SU-DHL-6 (cell line): ENCODE results near the gene PRKACA.

Experiments used
- H2AFZ ChIP-seq: fragments of 200-600 bp; sonication (generic); 2 replicates; pipeline ENCODE4 v1.6.1; 2014; ENCODE audit warnings: low read depth, mild to moderate bottlenecking, moderate library complexity, mixed read lengths, antibody characterized with exemption, low read length; ENCODE audit not compliant: severe bottlenecking
- H3F3A ChIP-seq: fragments of 200-600 bp; shearing (Covaris generic); 2 replicates; pipeline ENCODE4 v1.6.0; 2016; ENCODE audit warnings: antibody characterized with exemption, mild to moderate bottlenecking; ENCODE audit not compliant: insufficient read depth
- H3K27ac ChIP-seq: fragments of 200-600 bp; sonication (generic); 2 replicates; pipeline ENCODE4 v1.5.1; 2016; ENCODE audit warnings: low read depth, mild to moderate bottlenecking, low read length, moderate library complexity, mixed read lengths
- H3K27me3 ChIP-seq: fragments of 200-600 bp; sonication (generic), shearing (Covaris generic); 2 replicates; pipeline ENCODE4 v1.6.0; 2014; ENCODE audit warnings: mild to moderate bottlenecking, low read length
- H3K36me3 ChIP-seq: fragments of 200-600 bp; sonication (generic); 2 replicates; pipeline ENCODE4 v1.6.1; 2014; ENCODE audit warnings: mild to moderate bottlenecking, low read length, mixed read lengths
- H3K4me2 ChIP-seq: fragments of 300-600, 200-600 bp; shearing (Covaris generic), sonication (generic); 2 replicates; pipeline ENCODE4 v1.6.0; 2014; ENCODE audit warnings: low read length, low read depth, mild to moderate bottlenecking; ENCODE audit not compliant: poor library complexity, severe bottlenecking
- H3K4me3 ChIP-seq: fragments of 200-600 bp; sonication (generic); 2 replicates; pipeline ENCODE4 v1.5.1; 2014; ENCODE audit warnings: antibody characterized with exemption, low read length, mild to moderate bottlenecking, mixed read lengths; ENCODE audit not compliant: insufficient read depth, poor library complexity, severe bottlenecking
- H3K79me2 ChIP-seq: fragments of 200-600 bp; sonication (generic); 2 replicates; pipeline ENCODE4 v1.6.1; 2014; ENCODE audit warnings: mild to moderate bottlenecking, low read length, moderate library complexity; ENCODE audit not compliant: insufficient read depth
- H3K9ac ChIP-seq: fragments of 200-600 bp; sonication (generic); 2 replicates; pipeline ENCODE4 v1.7.0; 2014; ENCODE audit warnings: mild to moderate bottlenecking, low read length
- H3K9me2 ChIP-seq: fragments of 200-600 bp; sonication (generic); replicated peaks from 2 replicates; pipeline ENCODE4 v1.6.1; 2014; ENCODE audit warnings: low read length; ENCODE audit not compliant: insufficient read depth
- H3K9me3 ChIP-seq: fragments of 200-600 bp; sonication (generic); 2 replicates; pipeline ENCODE4 v1.6.1; 2014; ENCODE audit warnings: low read length, mixed read lengths; ENCODE audit not compliant: insufficient read depth
- H4K20me1 ChIP-seq: fragments of 200-600 bp; sonication (generic); 2 replicates; pipeline ENCODE4 v1.6.1; 2014; ENCODE audit warnings: low read depth, mild to moderate bottlenecking, antibody characterized with exemption, low read length, moderate library complexity, mixed read lengths
- CTCF ChIP-seq: fragments of 200-600 bp; sonication (generic); IDR thresholded peaks from one replicate; pipeline ENCODE4 v1.5.1; 2017; ENCODE audit warnings: antibody characterized with exemption, mild to moderate bottlenecking, low read length, moderate library complexity; ENCODE audit not compliant: insufficient read depth, poor library complexity, severe bottlenecking
- EZH2phosphoT487 ChIP-seq: fragments of 200-600 bp; sonication (generic), shearing (Covaris generic); conservative IDR thresholded peaks from 2 replicates; pipeline ENCODE4 v1.6.1; 2018; ENCODE audit warnings: mild to moderate bottlenecking, antibody characterized with exemption, low read length, moderate library complexity, mixed read lengths

PRKACA gene

DNA sequence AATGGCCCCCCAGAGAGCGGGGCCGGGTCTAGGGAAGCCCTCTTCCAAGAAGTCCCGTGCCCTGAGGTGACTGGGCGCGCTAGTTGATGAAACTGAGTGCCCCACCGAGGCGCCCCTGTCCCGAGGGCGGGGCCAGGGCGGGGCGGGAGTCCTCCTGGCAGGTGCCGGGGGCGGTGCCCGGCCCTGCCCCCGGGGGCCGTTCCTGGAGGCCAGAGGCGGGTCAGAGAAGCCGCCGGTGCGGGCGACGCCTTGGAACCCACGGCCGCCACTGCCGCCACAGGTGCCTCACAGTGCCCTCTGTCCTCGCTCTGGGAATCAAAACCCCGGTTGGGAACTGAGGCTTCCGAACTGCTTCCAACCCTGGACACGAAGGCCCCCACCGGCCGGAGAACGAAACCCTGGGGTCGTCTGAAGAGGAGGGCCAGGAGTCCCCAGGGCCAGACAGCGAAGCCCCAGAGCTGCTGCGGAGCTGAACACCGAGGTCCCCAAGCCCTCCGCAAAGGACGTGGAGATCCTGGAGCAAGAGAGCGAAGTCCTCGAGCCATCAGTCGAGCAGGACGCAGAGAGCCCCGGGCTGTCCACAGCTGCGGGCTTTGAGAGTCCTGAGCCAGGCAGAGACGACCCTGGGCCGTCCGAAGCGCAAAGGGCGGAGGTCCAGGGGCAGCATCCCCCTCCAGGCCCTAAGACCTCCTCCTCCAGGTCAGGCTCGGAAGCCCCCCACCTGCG, 44.9 kb downstream of the PRKACA start, which contains the start of gene MISP3:
Gene MISP3, plus strand, starts transcription at position 252 of the 726 bp plus-strand sequence. CDS start 524 bp downstream, outside the sequence.
- Histone ChIP-seq H2AFZ (peak within 1 kb of the TSS; percentile 77), H3K9me3 (no peaks in the 10 kb centered on the region), H3K79me2 (no peaks in the 10 kb centered on the region), H3K27me3 (no peaks in the 10 kb centered on the region), H3K4me2 (peak within 1 kb of the TSS; percentile 99), H3K9ac (peak within 1 kb of the TSS; percentile 58), H3K27ac (peak within 1 kb of the TSS; percentile 43), H3K9me2 (no peaks in the 10 kb centered on the region), H4K20me1 (no peaks in the 10 kb centered on the region), H3K4me3 (peak within 1 kb of the TSS; percentile 62), H3F3A (no peaks in the 10 kb centered on the region), H3K36me3 (no peaks in the 10 kb centered on the region)
- TF ChIP-seq EZH2phosphoT487 (no peak), CTCF (no peak)

DNA sequence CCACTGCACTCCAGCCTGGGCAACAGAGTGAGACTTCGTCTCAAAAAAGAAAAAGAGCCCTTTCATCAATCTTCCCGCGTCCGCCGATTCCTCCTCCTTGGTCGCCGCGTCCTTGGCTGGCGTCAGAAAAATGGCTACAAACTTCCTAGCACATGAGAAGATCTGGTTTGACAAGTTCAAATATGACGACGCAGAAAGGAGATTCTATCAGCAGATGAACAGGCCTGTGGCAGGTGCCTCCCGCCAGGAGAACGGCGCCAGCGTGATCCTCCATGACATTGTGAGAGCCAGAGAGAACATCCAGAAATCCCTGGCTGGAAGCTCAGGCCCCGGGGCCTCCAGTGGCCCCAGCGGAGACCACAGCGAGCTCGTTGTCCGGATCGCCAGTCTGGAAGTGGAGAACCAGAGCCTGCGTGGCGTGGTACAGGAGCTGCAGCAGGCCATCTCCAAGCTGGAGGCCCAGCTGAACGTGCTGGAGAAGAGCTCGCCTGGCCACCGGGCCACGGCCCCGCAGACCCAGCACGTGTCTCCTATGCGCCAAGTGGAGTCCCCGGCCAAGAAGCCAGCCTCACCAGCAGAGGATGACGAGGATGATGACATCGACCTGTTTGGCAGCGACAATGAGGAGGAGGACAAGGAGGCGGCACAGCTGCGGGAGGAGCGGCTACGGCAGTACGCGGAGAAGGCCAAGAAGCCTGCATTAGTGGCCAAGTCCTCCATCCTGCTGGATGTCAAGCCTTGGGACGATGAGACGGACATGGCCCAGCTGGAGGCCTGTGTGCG, 47.1 kb downstream of the PRKACA start:
- no peak overlapping the region for H3K4me3 ChIP-seq
- TF ChIP-seq EZH2phosphoT487 (no peak), CTCF (no peak)
- H3K9ac ChIP-seq = no peak overlapping the region
- H3K27ac ChIP-seq = no peak overlapping the region
- H2AFZ ChIP-seq = no peak overlapping the region
- H3K36me3 ChIP-seq = no peaks in the 10 kb centered on the region
- H4K20me1 ChIP-seq = no peaks in the 10 kb centered on the region
- no peaks in the 10 kb centered on the region for H3K79me2 ChIP-seq
- H3K9me3 ChIP-seq = no peaks in the 10 kb centered on the region
- H3K4me2 ChIP-seq = no peak overlapping the region
- no peaks in the 10 kb centered on the region for H3K9me2 ChIP-seq
- no peaks in the 10 kb centered on the region for H3F3A ChIP-seq
- H3K27me3 ChIP-seq = no peaks in the 10 kb centered on the region

DNA sequence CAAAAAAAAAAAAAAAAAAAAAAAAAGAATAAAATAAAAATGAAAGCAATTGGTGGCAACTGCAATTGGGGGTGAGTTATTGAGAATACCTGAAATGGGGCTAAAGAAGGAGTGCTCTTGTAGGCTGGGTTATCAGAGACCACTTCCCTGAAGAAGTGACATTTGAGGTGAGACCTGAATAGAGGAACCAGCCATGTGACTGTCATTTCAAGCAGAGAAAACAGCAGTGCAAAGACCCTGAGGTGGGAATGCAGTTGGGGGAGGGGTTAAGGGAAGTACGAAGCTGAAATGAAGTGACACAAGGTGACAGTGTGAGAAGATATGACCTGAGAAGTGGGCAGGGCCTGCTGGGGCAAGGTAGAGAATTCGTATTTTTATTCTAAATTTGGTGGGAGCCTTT, 51.4 kb downstream of the PRKACA start:
- H3K9ac ChIP-seq = no peak overlapping the region
- no peak overlapping the region for H3K4me2 ChIP-seq
- no peaks in the 10 kb centered on the region for H3K79me2 ChIP-seq
- H3K9me3 ChIP-seq = no peaks in the 10 kb centered on the region
- H3K9me2 ChIP-seq = no peaks in the 10 kb centered on the region
- H3K36me3 ChIP-seq = no peaks in the 10 kb centered on the region
- no peak for TF ChIP-seq CTCF
- no peak for TF ChIP-seq EZH2phosphoT487
- H3K4me3 ChIP-seq = no peak overlapping the region
- no peak overlapping the region for H3K27ac ChIP-seq
- no peak overlapping the region for H2AFZ ChIP-seq
- H3K27me3 ChIP-seq = 0 out of 2 replicates have a peak, but pooled peaks cover 4% of the 10 kb centered on the region
- no peaks in the 10 kb centered on the region for H3F3A ChIP-seq
- no peaks in the 10 kb centered on the region for H4K20me1 ChIP-seq
